Measurements from ENCODE around the gene ERICH6.
A peak's percentile ranks its signal among the peaks of the same experiment; 100 is the strongest.

ERICH6 gene

DNA sequence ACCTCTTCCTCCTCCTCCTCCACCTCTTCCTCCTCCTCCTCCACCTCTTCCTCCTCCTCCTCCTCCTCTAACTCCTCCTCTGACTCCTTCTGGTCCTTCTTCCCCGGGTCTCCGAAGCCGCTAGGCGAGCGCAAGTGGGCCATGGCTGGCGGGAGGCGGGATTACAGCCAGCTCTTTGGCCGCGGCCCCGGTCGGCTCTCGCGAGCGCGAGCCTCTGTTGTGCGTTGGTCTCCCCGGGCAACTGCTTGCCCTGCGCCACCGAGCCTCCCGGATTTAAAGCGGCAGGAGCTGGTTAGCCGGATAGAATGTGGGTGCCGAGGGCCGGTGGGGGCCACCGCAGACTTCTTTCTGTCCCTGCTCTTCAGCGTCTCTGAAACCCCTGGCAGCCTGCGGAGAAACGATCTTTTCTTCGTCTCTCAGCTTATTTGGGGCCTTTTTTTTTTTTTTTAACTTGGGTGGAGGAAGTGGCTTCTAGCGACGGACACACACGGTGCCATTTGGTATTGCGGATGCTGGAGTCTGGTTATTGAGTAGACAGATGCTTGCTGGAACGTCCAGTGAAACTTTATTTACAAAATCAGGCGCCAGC lies at the start of gene ERICH6:
Gene ERICH6, minus strand, starts transcription at position 165 of the 589 bp plus-strand sequence. Its CDS starts 22 bp downstream, at position 143.
- peak; percentile 75 to 79 for DNase-seq

DNA sequence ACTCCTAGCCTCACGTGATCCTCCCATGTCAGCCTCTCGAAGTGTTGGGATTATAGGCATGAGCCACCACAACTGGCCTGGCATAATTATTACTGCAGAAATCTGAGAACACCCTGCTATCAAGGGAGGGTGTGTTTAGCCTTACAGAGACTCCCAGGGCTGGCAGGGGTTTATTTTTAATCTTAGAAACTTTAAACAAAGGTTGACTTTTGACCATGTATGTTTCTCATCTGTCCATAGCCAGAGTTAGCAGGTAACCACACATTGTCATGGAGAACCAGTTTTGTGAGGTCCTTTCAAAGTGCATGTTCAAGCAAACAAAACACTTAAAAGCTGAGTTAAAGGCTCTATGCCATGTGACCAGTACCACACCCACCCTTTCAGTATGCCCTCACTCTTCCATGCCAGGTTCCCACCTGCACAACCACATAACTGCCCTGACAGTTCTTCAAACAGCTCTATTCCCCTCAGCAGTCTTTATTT lies 48.1 kb upstream of the ERICH6 start:
- no peak for DNase-seq

DNA sequence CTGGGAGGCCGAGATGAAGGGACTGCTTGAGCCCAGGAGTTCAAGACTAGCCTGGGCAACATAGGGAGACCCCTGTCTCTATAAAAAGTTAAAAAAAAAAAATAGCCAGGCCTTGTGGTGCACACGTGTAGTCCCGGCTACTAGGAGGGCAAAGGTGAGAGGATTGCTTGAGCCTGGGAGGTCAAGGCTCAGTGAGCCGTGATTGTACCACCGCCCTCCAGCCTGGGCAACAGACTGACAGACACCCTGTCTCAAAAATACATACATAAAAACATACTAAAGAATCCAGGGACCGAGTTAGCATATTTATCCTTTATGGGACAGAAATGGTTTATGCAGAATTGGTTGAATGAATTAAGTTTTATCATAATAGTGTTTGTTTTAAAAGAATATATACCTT lies 45.5 kb upstream of the ERICH6 start:
- no peak for DNase-seq

DNA sequence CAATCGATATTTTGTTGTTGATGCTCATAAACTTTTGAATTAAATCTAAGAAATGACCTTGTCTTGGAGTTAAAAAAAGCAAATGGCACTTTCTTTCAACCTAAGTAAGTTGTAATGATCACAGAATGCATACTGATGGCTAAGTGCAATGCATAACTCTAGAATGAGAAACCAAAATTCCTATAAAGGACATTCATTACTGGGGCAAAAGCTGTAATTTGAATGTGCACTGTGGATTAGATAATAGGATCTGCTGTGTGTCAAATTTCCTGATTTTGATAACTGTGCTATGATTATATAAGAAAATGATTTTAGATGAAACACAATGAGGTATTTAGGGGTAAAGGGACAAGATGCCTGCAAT lies 44.9 kb upstream of the ERICH6 start:
- DNase-seq, result no peak

DNA sequence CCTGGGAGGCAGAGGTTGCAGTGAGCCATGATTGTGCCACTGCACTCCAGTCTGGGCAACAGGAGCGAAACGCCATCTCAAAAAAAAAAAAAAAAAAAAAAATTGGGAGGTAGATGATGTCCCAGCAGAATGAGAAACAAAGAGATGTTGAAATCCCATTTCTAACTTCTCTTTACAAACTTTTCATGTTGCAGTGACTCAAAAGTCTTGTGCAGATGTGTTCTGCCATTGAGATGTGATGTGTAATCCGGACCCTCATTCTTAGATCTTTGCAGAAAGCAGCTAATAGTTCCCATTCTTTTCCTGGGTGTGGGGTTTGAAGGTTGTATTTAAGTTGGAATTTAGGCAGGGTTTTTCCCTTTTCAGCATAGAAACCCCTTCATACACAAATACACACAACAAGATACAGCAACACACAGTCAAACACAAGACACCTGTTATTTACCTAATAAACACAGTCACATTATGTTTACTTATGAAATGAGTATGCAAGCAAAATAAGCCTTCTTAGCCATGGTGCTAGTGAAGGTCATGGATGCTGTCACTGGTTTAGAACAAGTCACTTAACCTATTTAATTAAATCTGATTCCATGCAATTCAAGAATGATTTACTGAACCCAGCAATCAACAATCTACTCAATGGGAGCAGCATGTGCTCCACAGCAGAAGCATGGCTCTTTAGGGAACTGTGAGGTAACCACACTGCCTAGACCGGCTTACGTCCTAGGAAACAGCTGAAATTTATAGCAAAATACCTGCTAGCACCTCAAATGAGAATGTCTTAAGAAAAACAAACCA lies 44.4 kb upstream of the ERICH6 start:
- no peak for DNase-seq

DNA sequence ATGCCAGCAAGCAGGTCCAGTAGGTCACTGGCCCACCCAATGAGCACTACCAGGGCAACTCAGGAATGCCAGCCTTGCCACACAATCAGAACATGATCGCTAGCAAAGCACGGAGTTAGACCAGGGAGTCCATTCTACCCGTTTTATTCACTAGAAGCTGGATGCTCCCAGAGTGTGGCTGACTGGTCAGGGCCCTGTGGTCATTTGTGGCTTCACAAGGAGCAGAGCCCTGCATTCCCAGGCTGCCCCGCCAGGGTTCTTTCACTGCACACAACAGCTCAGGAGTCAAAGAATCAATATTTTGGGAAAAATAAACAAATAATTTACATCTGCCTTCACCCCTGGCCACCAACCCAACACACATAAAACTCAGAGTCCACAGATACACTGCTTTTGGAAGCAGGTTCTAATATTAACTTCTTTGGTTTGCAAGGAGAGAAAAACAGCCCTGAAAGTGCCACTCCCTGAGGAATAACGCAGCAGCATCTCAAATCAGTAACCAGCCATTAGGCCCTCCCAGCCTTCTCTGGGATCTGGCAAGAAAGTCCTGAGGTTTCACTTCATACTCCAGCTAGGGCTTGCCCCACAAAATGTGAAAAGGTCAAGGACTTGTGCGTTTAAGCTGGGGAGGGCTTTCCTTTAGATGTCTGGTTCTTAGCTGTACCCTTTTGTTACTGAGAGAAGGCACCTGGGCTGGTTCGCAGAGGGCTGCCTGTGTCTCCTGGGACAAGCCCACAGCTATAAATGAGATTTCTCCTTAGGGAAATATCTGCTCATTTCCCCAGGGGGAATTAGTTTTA lies 43.3 kb upstream of the ERICH6 start:
- no peak for DNase-seq

DNA sequence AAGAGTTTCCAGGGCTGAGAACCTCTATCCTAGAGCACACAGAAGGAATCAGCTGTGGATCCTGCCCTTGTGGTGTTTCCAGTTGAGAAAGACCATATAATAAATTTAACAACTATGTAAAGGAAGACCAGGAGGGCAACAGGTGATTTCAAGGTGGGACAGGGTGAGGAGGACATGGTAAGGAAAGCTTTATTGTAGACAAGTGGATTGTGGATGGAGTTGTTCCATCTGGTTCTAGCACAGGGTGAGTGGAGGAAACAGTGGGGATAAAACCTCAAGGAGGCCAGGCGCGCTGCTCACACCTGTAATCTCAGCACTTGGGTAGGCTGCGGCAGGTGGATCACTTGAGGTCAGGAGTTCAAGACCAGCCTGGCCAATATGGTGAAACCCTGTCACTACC lies 42.1 kb upstream of the ERICH6 start:
- no peak for DNase-seq

DNA sequence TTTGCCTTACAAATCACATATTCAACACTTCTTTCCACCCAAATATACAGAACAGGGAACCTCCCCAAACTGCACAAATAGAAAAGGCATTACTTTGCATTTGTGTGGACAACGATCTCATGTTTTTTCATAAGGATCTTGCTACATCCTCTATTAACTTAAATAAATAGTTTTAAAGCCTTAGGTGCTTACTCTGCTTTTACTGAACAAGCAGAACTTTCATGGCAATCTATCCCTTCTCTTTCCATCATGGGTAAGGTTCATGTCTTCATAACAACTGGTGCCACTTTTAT lies 41.1 kb upstream of the ERICH6 start:
- no peak for DNase-seq

DNA sequence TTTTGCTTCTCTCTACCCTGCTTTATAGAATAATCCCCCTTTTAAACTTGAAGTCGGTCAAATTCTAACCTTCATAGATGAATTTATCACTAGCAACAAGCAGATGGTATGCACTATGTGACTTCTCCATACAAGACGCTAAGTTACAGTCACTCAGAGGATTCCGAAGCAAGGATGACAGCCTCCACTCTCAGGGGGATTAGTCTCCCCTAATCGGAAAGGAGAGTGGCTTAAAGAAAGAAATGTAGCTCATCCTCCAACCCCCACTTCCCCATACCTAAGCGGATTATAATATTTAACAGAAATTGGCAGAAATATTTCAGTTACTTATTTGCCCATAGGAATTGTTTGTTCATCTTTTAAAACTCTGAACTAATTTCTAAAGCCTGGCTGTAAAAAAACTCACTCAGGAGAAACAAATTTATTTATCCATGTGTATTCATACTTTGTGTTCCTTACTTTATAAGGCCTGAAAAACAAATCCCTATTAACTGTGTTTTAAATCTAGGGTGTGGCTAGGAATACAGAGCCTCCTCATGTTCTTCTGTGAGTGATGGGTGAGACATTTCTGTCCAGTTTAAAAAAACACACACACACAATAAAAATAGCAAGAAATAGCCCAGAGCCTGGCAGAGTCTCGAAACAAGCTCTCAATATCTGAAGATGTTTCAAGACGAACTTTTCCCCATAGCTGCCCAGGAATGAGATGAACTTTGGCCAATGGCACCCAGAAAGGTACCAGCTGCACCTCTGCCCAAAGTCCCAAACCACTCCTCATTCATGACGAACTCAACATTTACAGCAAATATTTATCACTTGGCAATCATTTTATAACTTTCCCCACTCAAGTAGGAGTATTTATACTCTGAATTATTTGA lies 40.6 kb upstream of the ERICH6 start:
- DNase-seq, result no peak

DNA sequence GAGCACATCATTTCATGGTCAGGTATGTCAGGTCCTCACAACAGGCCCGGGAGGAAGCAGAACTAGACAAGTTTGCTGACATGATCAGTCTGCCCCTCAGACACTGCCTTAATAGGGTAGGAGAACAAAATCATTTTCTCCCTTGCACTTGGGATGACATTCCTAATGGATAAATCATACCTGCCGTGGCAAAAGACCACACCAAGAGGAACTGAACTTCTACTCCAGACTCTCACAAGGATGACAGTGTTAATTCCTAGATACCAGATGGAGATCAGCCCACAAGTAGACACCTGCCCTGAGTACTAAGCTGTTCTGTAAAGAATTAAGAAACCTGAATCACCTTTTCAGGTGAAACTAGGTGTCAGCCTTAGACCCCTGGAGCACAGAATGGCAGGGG lies 39.8 kb upstream of the ERICH6 start:
- no peak for DNase-seq

DNA sequence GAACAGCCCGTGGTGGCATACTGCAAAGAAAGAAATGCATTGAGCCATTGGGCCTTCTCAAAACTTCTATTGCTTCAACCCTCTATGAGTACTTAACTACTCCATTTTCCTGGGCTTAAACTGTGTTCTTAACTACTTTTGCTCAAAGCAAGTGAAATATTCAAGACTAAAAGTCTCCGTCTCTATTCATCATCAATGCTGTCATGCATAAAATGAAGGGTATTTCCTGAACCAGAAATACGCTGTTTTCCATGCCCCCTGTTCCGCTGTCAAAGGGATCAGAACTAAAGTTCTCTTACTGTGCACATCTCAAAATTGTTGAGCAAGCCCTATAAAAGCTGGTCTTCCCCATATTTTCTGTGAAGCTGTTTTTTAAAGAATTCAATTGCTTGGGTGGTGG lies 39.0 kb upstream of the ERICH6 start:
- DNase-seq, result no peak

DNA sequence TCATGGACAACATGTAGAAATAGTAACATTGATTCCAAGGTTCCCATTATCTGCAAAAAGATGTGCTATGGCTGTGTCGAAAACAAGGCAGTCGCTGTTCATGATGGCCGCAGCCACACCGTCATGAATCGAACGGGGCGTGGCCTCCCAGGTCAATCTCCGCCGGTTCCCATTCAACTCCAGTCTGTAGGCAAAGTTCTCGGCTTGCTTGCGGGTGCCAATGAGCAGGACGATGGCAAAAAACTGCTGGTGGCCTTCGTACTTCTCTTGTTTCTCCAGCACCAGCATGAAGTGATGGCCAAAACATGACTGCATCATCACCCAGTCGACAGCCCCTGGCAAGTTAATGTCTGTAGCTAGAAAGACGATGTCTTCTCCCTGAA lies 38.4 kb upstream of the ERICH6 start:
- DNase-seq, result no peak

DNA sequence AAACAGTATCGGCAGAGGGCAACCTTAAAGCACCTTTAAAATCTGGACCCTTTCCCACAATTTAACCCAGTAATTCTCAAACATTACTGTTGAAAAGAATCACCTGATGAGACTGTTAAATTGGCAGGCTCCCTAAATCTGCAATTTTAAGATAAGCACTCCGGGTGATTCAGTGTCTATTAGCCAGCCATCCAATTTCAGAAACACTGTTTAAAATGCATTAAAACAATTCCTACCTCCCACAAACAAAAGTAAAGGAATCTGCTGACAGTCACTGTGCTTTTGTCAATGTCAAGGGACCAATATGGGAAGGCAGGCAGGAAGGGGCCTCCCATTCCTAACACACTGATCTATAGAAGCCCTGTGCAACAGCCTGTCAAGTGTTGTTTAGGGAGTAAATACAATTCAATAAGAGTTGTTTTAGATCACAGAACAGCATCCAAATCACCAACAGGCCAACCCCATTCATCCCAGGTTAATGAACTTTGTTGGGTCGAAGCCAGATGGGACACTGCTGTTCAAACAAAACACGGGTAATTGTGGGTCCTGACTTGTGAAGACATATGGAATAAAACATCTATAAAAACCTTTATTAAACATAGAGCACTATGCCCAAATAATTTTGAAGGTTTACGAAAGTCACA lies 37.9 kb upstream of the ERICH6 start:
- DNase-seq, result no peak

DNA sequence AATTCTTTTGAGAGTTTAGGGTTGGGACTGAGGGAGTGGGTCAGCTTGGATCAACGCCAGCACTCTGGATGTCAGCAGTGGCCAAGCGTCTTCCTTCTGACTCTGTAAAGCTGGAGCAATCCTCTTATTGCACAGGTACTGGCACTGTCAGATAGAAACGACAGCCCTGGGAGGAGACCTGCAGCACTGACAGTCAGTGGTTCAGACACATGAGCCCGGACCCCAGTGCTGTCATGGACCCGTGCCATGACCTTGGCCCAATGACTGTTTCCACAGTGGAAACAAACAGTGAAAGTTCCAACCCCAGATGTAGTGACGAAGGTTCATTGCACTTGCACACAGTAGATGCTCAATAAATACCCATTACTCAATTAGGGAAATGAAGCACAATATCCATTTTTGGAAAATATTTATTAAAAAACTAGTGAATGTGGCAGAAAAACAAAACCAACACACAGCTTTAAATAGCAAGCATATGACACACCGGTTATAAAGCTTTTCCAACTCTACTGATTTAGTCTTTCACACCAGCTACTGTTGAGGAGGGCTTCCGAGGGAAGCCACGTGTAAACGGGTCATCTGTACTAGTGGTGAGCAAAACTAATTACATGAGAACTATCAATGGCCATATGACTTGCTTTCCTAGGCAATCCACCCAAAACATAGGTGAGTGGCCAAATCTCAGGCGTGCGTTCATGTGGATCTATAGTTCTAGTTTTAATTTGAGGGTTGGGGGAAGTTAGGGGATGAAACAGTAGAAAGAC lies 37.2 kb upstream of the ERICH6 start:
- DNase-seq, result no peak

DNA sequence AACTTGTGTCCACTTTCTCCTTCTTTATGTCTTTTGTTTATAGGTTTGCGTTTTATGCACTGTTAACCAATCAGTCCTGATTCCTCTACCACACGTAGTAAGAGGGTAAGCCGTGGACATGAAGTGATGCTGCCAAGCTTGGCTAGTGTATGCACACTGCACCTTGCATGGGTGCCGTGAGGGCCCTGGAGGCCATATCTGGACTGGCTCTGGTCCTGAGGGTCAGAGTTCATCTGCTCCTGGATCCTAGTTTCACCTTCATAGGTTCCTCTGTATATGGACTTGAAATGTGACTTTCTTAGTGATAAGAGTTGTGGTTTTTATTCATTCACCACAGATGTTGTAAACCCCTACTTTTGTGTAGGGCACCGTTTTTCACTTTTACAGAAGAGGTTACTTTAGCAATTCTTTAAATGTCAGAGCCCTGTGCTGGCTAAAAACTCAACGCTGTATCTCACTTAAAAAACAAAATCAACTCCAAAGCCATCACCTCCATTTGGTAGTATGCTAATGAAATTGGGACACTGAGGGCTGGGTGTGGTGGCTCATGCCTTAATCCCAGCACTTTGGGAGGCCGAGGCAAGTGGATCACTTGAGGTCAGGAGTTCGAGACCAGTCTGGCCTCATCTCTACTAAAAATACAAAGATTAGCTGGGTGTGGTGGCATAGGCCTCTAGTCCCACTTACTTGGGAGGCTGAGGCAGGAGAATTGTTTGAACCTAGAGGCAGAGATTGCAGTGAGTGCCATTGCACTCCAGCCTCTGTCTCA lies 36.3 kb upstream of the ERICH6 start:
- DNase-seq, result no peak

DNA sequence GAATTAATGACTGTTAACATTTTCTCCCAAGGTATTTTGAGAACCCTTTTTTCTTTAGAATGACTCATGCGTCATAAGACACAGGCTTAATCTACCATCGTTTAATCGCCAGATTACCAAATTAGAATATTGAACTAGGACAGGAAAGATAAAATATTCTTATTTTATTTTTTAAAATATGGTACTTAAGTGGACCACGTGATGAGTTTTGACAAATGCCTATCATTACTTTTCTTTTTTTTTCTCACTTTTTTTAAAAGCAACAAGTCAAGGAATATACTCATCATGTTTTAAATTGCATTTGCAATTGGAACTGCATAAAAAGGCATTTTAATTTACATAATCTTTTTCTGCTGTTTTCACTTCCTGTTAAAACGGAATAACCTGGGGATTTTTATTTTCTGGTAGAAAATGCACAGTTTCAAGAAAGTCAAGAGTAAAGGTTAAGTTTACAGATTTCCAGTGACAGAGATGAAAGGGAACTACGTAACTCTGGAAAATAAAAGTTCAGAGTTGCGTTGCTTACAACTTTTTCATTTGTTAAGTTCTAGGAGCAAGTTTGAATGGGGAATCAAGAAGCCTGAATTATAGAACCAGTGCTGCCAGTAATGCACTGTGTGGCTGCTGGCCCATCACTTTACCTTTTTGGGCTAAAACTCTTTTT lies 35.6 kb upstream of the ERICH6 start:
- DNase-seq, result no peak

DNA sequence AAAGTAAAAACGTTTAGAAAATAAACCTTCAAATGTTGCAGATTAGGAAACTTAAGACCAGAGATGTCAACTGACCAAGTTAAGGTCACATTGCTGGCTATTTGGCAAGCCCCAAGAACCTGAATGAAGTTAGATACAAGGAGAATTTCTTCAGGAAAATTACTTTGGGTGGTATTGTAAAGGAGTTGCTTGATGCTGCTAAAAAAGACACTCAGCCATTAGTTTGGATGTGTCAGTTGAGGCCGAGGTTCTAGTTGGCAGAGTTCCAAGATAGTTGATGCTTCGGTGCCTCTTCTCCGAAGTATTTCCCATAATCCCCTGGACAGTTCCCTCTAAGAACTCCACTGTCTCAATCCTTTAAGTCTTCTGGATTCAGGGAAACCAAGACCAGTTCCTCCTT lies 35.0 kb upstream of the ERICH6 start:
- DNase-seq, result no peak

DNA sequence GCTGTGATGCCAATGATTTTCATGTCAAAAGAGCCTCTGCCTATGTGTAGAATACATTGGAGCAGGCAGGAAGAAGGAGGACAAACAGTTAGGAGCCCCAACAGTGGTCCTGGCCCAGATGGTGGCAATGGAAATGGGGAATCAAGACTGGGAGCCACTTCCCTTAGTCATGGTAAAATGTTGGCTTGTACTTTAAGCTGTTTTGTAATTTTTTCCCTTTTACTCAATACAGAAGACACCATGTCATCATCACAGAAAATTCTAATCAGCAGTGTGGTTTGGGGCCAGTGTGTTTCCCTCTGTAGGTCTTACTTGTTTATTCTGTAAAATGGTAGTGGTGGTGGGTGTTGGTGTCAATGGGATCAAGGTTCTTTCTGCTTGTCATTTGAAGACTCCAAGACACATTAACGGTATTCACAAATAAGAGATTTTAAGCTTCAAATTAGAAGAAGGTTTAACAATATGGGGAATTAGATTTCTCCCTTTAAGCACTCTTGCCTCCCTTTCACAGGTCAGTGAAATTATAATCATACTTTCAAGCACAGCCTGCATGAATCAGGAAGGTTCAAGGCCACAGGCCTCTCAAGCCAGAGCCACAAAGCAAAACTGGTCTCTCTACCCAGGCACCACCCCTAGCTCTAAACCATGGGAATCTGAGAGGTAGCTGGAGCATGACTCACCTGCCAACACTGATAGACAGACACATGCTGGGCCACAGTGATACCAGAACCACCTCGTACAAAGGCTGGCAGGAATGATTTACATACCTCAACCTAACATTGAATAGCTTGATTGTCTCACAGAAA lies 34.4 kb upstream of the ERICH6 start:
- peak in 1 of 2 donors; percentile 54 for DNase-seq

Measured in stimulated activated CD4-positive, alpha-beta T cell treated with anti-CD3 and anti-CD28 coated beads, Interleukin-2, amount 100 ng/mL, for 48 hours (primary cell).